T-cell (primary cell): ENCODE results near the gene SH3BP4. TPM values are rescaled to one million over a fixed set of nuclear protein-coding genes. Genes with fewer than 3 reads are reported as not detected.

Source experiments
- ATAC-seq, 4 experiments: fragments of 200-7000 bp in 3 of 4; fragments of 150-1000 bp in 1 of 4; cut with Tn5 transposase; replicated peaks in 1 of 4; 1 replicate in 3 of 4; 2 replicates in 1 of 4; pipeline ENCODE4 v1.10.0; 2021; ENCODE audit warnings: moderate library complexity in 3 of 4, mild to moderate bottlenecking in 2 of 4, moderate number of reproducible peaks in 1 of 4
- CTCF ChIA-PET, 2 donors: fragments of 300-600 bp; sonication (Branson Sonifier 250); formaldehyde crosslinking; loops; one replicate each; lab custom pipeline; 2022; ENCODE audit warnings: antibody characterized with exemption in 2 of 2; lab: Charles Lee
- POLR2A ChIA-PET, 2 donors: fragments of 300-600 bp; sonication (Branson Sonifier 250); formaldehyde crosslinking; loops; one replicate each; lab custom pipeline; 2022; ENCODE audit warnings: antibody characterized with exemption in 2 of 2; lab: Charles Lee
- DNase-seq, 35 experiments: peaks; one replicate each; pipeline versions ENCODE4 v3.0.0 to v3.0.0-alpha.2; 2013 to 2023
- H3K27ac ChIP-seq: one replicate; pipeline ENCODE4 v1.5.1; 2013; ENCODE audit warnings: low read length
- H3K27me3 ChIP-seq, 2 experiments: replicated peaks in 1 of 2; 1 replicate in 1 of 2; 2 replicates in 1 of 2; pipeline versions ENCODE4 v1.6.1 to v1.7.0; 2013; ENCODE audit warnings: low read length in 1 of 2, mixed read lengths in 1 of 2; ENCODE audit not compliant: control insufficient read depth in 2 of 2, insufficient read depth in 2 of 2; ENCODE audit errors: extremely low read depth in 1 of 2
- H3K36me3 ChIP-seq, 2 donors: 1 replicate in 1 of 2; 2 replicates in 1 of 2; pipeline versions ENCODE4 v1.6.1 to v1.7.0; 2013; ENCODE audit warnings: low read length in 1 of 2; ENCODE audit not compliant: control insufficient read depth in 2 of 2, insufficient read depth in 1 of 2; ENCODE audit errors: extremely low read depth in 1 of 2
- H3K4me1 ChIP-seq, 2 experiments: 1 replicate in 1 of 2; 2 replicates in 1 of 2; pipeline versions ENCODE4 v1.6.1 to v1.7.0; 2013; ENCODE audit warnings: low read length in 2 of 2, mixed read lengths in 1 of 2; ENCODE audit not compliant: insufficient read depth in 2 of 2, control insufficient read depth in 1 of 2; ENCODE audit errors: extremely low read depth in 1 of 2
- H3K4me3 ChIP-seq, 2 donors: 1 replicate in 1 of 2; 2 replicates in 1 of 2; pipeline versions ENCODE4 v1.5.1 to v1.7.0; 2013; ENCODE audit warnings: mild to moderate bottlenecking in 2 of 2, low read length in 1 of 2, moderate library complexity in 1 of 2; ENCODE audit not compliant: control insufficient read depth in 1 of 2; ENCODE audit errors: extremely low read depth in 1 of 2
- H3K9me3 ChIP-seq: 2 replicates; pipeline ENCODE4 v1.7.0; 2013
- H3K27ac Mint-ChIP-seq, 2 donors: one replicate each; pipeline ENCODE4 v1.8.0; 2020 to 2021; ENCODE audit warnings: mild to moderate bottlenecking in 2 of 2, mixed read lengths in 2 of 2
- H3K27me3 Mint-ChIP-seq, 2 donors: one replicate each; pipeline ENCODE4 v1.8.0; 2021 to 2022; ENCODE audit warnings: mixed read lengths in 2 of 2
- H3K36me3 Mint-ChIP-seq: one replicate; pipeline ENCODE4 v1.8.0; 2021; ENCODE audit warnings: mixed read lengths
- H3K4me1 Mint-ChIP-seq, 3 donors: one replicate each; pipeline ENCODE4 v1.8.0; 2020 to 2022; ENCODE audit warnings: mixed read lengths in 3 of 3, mild to moderate bottlenecking in 1 of 3
- H3K4me3 Mint-ChIP-seq, 3 donors: one replicate each; pipeline ENCODE4 v1.8.0; 2020 to 2022; ENCODE audit warnings: mild to moderate bottlenecking in 3 of 3, mixed read lengths in 3 of 3, moderate library complexity in 3 of 3
- H3K9me3 Mint-ChIP-seq, 3 donors: one replicate each; pipeline ENCODE4 v1.8.0; 2020 to 2022; ENCODE audit warnings: mixed read lengths in 3 of 3
- WGBS: methylation state at CpG from one replicate; pipeline ENCODE4 v1.1.5; 2013; ENCODE audit warnings: missing lambda C conversion rate; ENCODE audit not compliant: insufficient coverage; 5-methylcytosine and 5-hydroxymethylcytosine counted together
- total RNA-seq, 35 experiments: library from RNA in 6 of 35; stranded (reverse) in 6 of 35; fragments of 120-200 nt in 1 of 35; gene quantifications; one replicate each; pipeline versions ENCODE4 v1.2.1 to v1.2.4 and lab custom pipeline; 2013 to 2026

The SH3BP4 gene
- total RNA-seq, 5 donors from 2014 or later (not counting 1 experiment from before 2014, with no cell fraction given), result 0.14 to 1.3 (median 0.50) TPM

GRCh38 chr2:235049719-235050118, 97.9 kb downstream of the SH3BP4 start:
- no peak overlapping the region for H3K4me3 Mint-ChIP-seq
- peaks cover 0 to 13% of the 10 kb centered on the region in 2 experiments for H3K4me1 ChIP-seq
- no peaks in the 10 kb centered on the region for H3K9me3 Mint-ChIP-seq
- WGBS, result 40% methylated on average over 5 of the region's 8 CpGs
- H3K27ac ChIP-seq, result no peak overlapping the region
- H3K27me3 ChIP-seq, result peaks cover 0 to 14% of the 10 kb centered on the region in 2 experiments
- ATAC-seq (no peak), DNase-seq (no peak)
- H3K36me3 ChIP-seq, result no peaks in the 10 kb centered on the region
- H3K36me3 Mint-ChIP-seq, result no peaks in the 10 kb centered on the region
- ChIA-PET POLR2A (no interaction called here), CTCF (no interaction called here)
- peaks cover 9 to 16% of the 10 kb centered on the region in 2 donors for H3K27me3 Mint-ChIP-seq
- H3K4me3 ChIP-seq, result no peak overlapping the region
- no peaks in the 10 kb centered on the region for H3K9me3 ChIP-seq
- no peak overlapping the region for H3K27ac Mint-ChIP-seq
- H3K4me1 Mint-ChIP-seq, result peaks cover 10 to 16% (median 16%) of the 10 kb centered on the region in 3 donors

- no peak for ATAC-seq
- Mint-ChIP-seq H3K36me3 (no peaks in the 10 kb centered on the region), H3K4me3 (no peak overlapping the region), H3K4me1 (peaks cover 2 to 6% (median 6%) of the 10 kb centered on the region in 3 donors), H3K9me3 (no peaks in the 10 kb centered on the region), H3K27me3 (peaks cover 9 to 12% of the 10 kb centered on the region in 2 donors), H3K27ac (no peak overlapping the region)
- Histone ChIP-seq H3K4me3 (no peak overlapping the region), H3K27me3 (peaks cover 0 to 11% of the 10 kb centered on the region in 2 experiments), H3K36me3 (no peaks in the 10 kb centered on the region), H3K27ac (no peak overlapping the region), H3K9me3 (no peaks in the 10 kb centered on the region), H3K4me1 (peaks cover 0 to 2% of the 10 kb centered on the region in 2 experiments)
- ChIA-PET CTCF (no interaction called here), POLR2A (no interaction called here)
- peak in 3 of 35 experiments; percentile 6 to 34 (median 10) for DNase-seq
- WGBS, result 43% methylated on average over 5 of the region's 7 CpGs
Measured at GRCh38 chr2:235050980-235051351, 99.1 kb downstream of the SH3BP4 start.

- no peak overlapping the region for H3K27ac ChIP-seq
- no peaks in the 10 kb centered on the region for H3K4me1 ChIP-seq
- no peaks in the 10 kb centered on the region for H3K9me3 Mint-ChIP-seq
- peaks cover 9 to 10% of the 10 kb centered on the region in 2 donors for H3K27me3 Mint-ChIP-seq
- ATAC-seq (no peak), DNase-seq (no peak)
- H3K4me1 Mint-ChIP-seq, result no peaks in the 10 kb centered on the region
- H3K36me3 ChIP-seq, result no peaks in the 10 kb centered on the region
- no peak overlapping the region for H3K27ac Mint-ChIP-seq
- peaks cover 0 to 15% of the 10 kb centered on the region in 2 experiments for H3K27me3 ChIP-seq
- ChIA-PET CTCF (no interaction called here), POLR2A (no interaction called here)
- no peak overlapping the region for H3K4me3 ChIP-seq
- no peaks in the 10 kb centered on the region for H3K9me3 ChIP-seq
- H3K36me3 Mint-ChIP-seq, result no peaks in the 10 kb centered on the region
- 43% methylated on average over 5 of the region's 18 CpGs for WGBS
- no peak overlapping the region for H3K4me3 Mint-ChIP-seq
Measured at GRCh38 chr2:235051436-235052260, 99.8 kb downstream of the SH3BP4 start.

- WGBS, result 90% methylated on average over 20 of the region's 25 CpGs
- Mint-ChIP-seq H3K4me3 (no peak overlapping the region), H3K4me1 (no peaks in the 10 kb centered on the region), H3K9me3 (no peaks in the 10 kb centered on the region), H3K36me3 (no peaks in the 10 kb centered on the region), H3K27ac (no peak overlapping the region), H3K27me3 (peaks cover 2 to 5% of the 10 kb centered on the region in 2 donors)
- ATAC-seq (no peak), DNase-seq (no peak)
- no peak overlapping the region for H3K27ac ChIP-seq
- peaks cover 0 to 18% of the 10 kb centered on the region in 2 experiments for H3K27me3 ChIP-seq
- ChIA-PET CTCF (no interaction called here), POLR2A (no interaction called here)
- no peaks in the 10 kb centered on the region for H3K36me3 ChIP-seq
- H3K9me3 ChIP-seq, result no peaks in the 10 kb centered on the region
- no peak overlapping the region for H3K4me3 ChIP-seq
- H3K4me1 ChIP-seq, result no peaks in the 10 kb centered on the region
Measured at GRCh38 chr2:235052514-235053354, 100.9 kb downstream of the SH3BP4 start.

GRCh38 chr2:235053651-235054050, 101.8 kb downstream of the SH3BP4 start:
- ATAC-seq (no peak), DNase-seq (no peak)
- Mint-ChIP-seq H3K4me1 (no peaks in the 10 kb centered on the region), H3K27me3 (peaks cover 2 to 3% of the 10 kb centered on the region in 2 donors), H3K4me3 (no peak overlapping the region), H3K36me3 (no peaks in the 10 kb centered on the region), H3K27ac (no peak overlapping the region), H3K9me3 (no peaks in the 10 kb centered on the region)
- POLR2A ChIA-PET, result no interaction called here
- 63% methylated on average over 3 of the region's 16 CpGs for WGBS
- Histone ChIP-seq H3K9me3 (no peaks in the 10 kb centered on the region), H3K27ac (no peak overlapping the region), H3K4me3 (no peak overlapping the region), H3K4me1 (no peaks in the 10 kb centered on the region), H3K27me3 (peaks cover 0 to 20% of the 10 kb centered on the region in 2 experiments), H3K36me3 (no peaks in the 10 kb centered on the region)
- CTCF ChIA-PET, result no interaction called here

- H3K4me1 ChIP-seq, result no peaks in the 10 kb centered on the region
- DNase-seq (no peak), ATAC-seq (no peak)
- no peak overlapping the region for H3K27ac ChIP-seq
- H3K27me3 ChIP-seq, result peaks cover 0 to 19% of the 10 kb centered on the region in 2 experiments
- 75% methylated on average over 2 of the region's 5 CpGs for WGBS
- ChIA-PET POLR2A (no interaction called here), CTCF (no interaction called here)
- H3K4me1 Mint-ChIP-seq, result no peaks in the 10 kb centered on the region
- H3K4me3 Mint-ChIP-seq, result no peak overlapping the region
- no peaks in the 10 kb centered on the region for H3K36me3 Mint-ChIP-seq
- peaks cover 3 to 7% of the 10 kb centered on the region in 2 donors for H3K27me3 Mint-ChIP-seq
- H3K27ac Mint-ChIP-seq, result no peak overlapping the region
- no peaks in the 10 kb centered on the region for H3K9me3 ChIP-seq
- no peaks in the 10 kb centered on the region for H3K36me3 ChIP-seq
- H3K9me3 Mint-ChIP-seq, result no peaks in the 10 kb centered on the region
- H3K4me3 ChIP-seq, result no peak overlapping the region
Measured at GRCh38 chr2:235054475-235054874, 102.7 kb downstream of the SH3BP4 start.
